Measurements from ENCODE around the gene TGM5.

The TGM5 gene

DNA sequence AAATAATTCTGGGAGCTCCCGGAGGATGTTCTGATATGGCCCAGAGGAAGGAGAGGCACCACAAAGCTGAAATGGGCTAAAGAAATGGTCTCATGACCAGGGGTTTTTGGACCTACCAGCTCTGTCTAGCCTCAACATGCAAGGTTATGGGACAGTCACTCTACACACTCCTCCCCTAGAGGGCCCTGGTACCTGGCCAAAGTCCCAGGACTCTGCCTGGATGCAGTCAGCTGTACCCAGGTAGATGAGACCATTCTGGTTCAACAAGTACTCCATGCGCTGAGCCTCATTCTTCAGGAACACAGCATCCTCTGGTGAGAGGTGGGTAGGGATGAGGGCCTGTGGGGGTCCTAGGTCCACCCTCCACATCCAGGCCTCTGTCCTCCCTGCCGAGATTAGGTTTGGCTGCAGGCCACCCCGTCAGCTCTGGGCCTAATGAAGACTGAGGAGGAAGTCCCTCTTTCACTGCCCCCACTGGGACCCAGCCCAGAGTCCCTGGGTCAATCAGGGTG lies 55.4 kb downstream of the TGM5 start:
- H3K27me3 ChIP-seq (ENCODE audit: insufficient read depth, low read length), result no peaks in the 10 kb centered on the region; the same call in 1 of the 2 replicates

GRCh38 chr15:43210807-43211206 lies 55.9 kb downstream of the TGM5 start:
- Histone ChIP-seq H3K27ac (ENCODE audit: low read length) (no peak overlapping the region), H3K4me3 (ENCODE audit: low read length) (no peak overlapping the region), H3K27me3 (ENCODE audit: insufficient read depth, low read length) (no peaks in the 10 kb centered on the region; the same call in 1 of the 2 replicates), H3K36me3 (ENCODE audit: insufficient read depth, low read depth, low read length) (no peaks in the 10 kb centered on the region), H3K9ac (ENCODE audit: low read depth, low read length) (no peak overlapping the region), H3K9me3 (ENCODE audit: insufficient read depth, low read depth, low read length) (no peaks in the 10 kb centered on the region; the same call in 1 of the 2 replicates), H3K4me1 (ENCODE audit: insufficient read depth, low read length) (no peaks in the 10 kb centered on the region)

More for the DNA sequence above, 55.4 kb downstream of the TGM5 start:
- H3K27ac ChIP-seq (ENCODE audit: low read length), result no peak overlapping the region
- no peaks in the 10 kb centered on the region; the same call in 1 of the 2 replicates for H3K9me3 ChIP-seq (ENCODE audit: insufficient read depth, low read depth, low read length)
- H3K9ac ChIP-seq (ENCODE audit: low read depth, low read length), result no peak overlapping the region
- H3K36me3 ChIP-seq (ENCODE audit: insufficient read depth, low read depth, low read length), result no peaks in the 10 kb centered on the region
- no peaks in the 10 kb centered on the region for H3K4me1 ChIP-seq (ENCODE audit: insufficient read depth, low read length)
- H3K4me3 ChIP-seq (ENCODE audit: low read length), result no peak overlapping the region

GRCh38 chr15:43210172-43210745 lies 56.5 kb downstream of the TGM5 start:
- Histone ChIP-seq H3K36me3 (ENCODE audit: insufficient read depth, low read depth, low read length) (no peaks in the 10 kb centered on the region), H3K4me3 (ENCODE audit: low read length) (no peak overlapping the region), H3K4me1 (ENCODE audit: insufficient read depth, low read length) (no peaks in the 10 kb centered on the region), H3K27me3 (ENCODE audit: insufficient read depth, low read length) (no peaks in the 10 kb centered on the region; the same call in 1 of the 2 replicates), H3K9ac (ENCODE audit: low read depth, low read length) (no peak overlapping the region), H3K27ac (ENCODE audit: low read length) (no peak overlapping the region), H3K9me3 (ENCODE audit: insufficient read depth, low read depth, low read length) (no peaks in the 10 kb centered on the region; the same call in 1 of the 2 replicates)

DNA sequence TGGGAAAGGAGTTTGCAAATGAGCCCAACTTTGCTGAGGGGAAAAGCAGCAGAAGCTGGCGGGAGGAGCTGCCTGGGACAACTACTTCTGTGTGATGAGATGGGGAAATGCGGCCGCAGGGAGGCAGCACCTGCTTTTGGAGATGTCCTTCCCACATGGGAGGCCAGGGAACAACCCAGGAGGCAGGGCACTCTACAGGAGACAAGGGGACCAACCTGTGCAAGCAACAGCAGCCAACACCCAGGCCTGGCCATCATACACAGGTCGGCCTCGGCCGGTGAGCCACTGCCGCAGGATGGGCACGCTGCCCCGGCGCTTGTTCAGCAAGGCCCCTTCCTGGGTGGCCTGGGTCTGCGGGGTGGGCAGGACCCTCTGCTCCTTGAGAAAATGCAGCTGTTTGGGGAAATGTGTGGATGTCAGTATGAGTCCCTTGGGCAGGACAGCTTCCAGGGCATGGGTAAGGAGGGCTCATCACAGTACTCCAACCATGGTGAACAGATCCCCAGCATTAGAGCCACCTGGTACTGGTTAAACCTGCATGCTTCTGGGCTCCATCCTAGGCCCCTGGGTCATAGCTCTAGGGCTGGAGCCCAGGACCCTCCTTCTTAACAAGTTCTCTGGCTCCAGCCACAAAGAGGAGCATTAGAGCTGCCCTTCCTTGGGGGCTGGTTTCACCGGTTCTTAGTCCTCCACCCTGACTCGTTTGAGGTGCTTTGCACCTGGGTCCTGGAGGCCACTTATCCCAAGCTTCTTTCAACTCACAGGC lies 57.5 kb downstream of the TGM5 start:
- no peak overlapping the region for H3K9ac ChIP-seq (ENCODE audit: low read depth, low read length)
- H3K4me3 ChIP-seq (ENCODE audit: low read length), result no peak overlapping the region
- no peaks in the 10 kb centered on the region for H3K4me1 ChIP-seq (ENCODE audit: insufficient read depth, low read length)
- H3K27me3 ChIP-seq (ENCODE audit: insufficient read depth, low read length), result no peaks in the 10 kb centered on the region; the same call in 1 of the 2 replicates
- no peaks in the 10 kb centered on the region for H3K36me3 ChIP-seq (ENCODE audit: insufficient read depth, low read depth, low read length)
- no peaks in the 10 kb centered on the region; the same call in 1 of the 2 replicates for H3K9me3 ChIP-seq (ENCODE audit: insufficient read depth, low read depth, low read length)
- H3K27ac ChIP-seq (ENCODE audit: low read length), result no peak overlapping the region

- Histone ChIP-seq H3K4me1 (ENCODE audit: insufficient read depth, low read length) (no peaks in the 10 kb centered on the region), H3K27me3 (ENCODE audit: insufficient read depth, low read length) (no peaks in the 10 kb centered on the region; the same call in 1 of the 2 replicates), H3K27ac (ENCODE audit: low read length) (no peak overlapping the region), H3K9me3 (ENCODE audit: insufficient read depth, low read depth, low read length) (no peaks in the 10 kb centered on the region; the same call in 1 of the 2 replicates), H3K36me3 (ENCODE audit: insufficient read depth, low read depth, low read length) (no peaks in the 10 kb centered on the region), H3K9ac (ENCODE audit: low read depth, low read length) (no peak overlapping the region), H3K4me3 (ENCODE audit: low read length) (no peak overlapping the region)
Observed at GRCh38 chr15:43208052-43209002, 58.4 kb downstream of the TGM5 start.

- no peak overlapping the region for H3K27ac ChIP-seq (ENCODE audit: low read length)
- H3K27me3 ChIP-seq (ENCODE audit: insufficient read depth, low read length), result no peaks in the 10 kb centered on the region; the same call in 1 of the 2 replicates
- H3K4me3 ChIP-seq (ENCODE audit: low read length), result no peak overlapping the region
- H3K4me1 ChIP-seq (ENCODE audit: insufficient read depth, low read length), result no peaks in the 10 kb centered on the region
- H3K9ac ChIP-seq (ENCODE audit: low read depth, low read length), result no peak overlapping the region
- no peaks in the 10 kb centered on the region for H3K36me3 ChIP-seq (ENCODE audit: insufficient read depth, low read depth, low read length)
- H3K9me3 ChIP-seq (ENCODE audit: insufficient read depth, low read depth, low read length), result no peaks in the 10 kb centered on the region; the same call in 1 of the 2 replicates
Observed at GRCh38 chr15:43207024-43207423, 59.7 kb downstream of the TGM5 start.

- no peak overlapping the region for H3K27ac ChIP-seq (ENCODE audit: low read length)
- H3K36me3 ChIP-seq (ENCODE audit: insufficient read depth, low read depth, low read length), result no peaks in the 10 kb centered on the region
- H3K27me3 ChIP-seq (ENCODE audit: insufficient read depth, low read length), result no peaks in the 10 kb centered on the region; the same call in 1 of the 2 replicates
- no peak overlapping the region for H3K9ac ChIP-seq (ENCODE audit: low read depth, low read length)
- no peaks in the 10 kb centered on the region; the same call in 1 of the 2 replicates for H3K9me3 ChIP-seq (ENCODE audit: insufficient read depth, low read depth, low read length)
- H3K4me3 ChIP-seq (ENCODE audit: low read length), result no peak overlapping the region
- no peaks in the 10 kb centered on the region for H3K4me1 ChIP-seq (ENCODE audit: insufficient read depth, low read length)
Observed at GRCh38 chr15:43206054-43206453, 60.7 kb downstream of the TGM5 start.

GRCh38 chr15:43204016-43204901 lies 62.5 kb downstream of the TGM5 start:
- no peaks in the 10 kb centered on the region for H3K9me3 ChIP-seq (ENCODE audit: insufficient read depth, low read depth, low read length)
- H3K27ac ChIP-seq (ENCODE audit: low read length), result no peak overlapping the region
- H3K4me3 ChIP-seq (ENCODE audit: low read length), result no peak overlapping the region
- H3K36me3 ChIP-seq (ENCODE audit: insufficient read depth, low read depth, low read length), result no peaks in the 10 kb centered on the region
- H3K9ac ChIP-seq (ENCODE audit: low read depth, low read length), result no peak overlapping the region
- no peaks in the 10 kb centered on the region for H3K4me1 ChIP-seq (ENCODE audit: insufficient read depth, low read length)
- H3K27me3 ChIP-seq (ENCODE audit: insufficient read depth, low read length), result no peaks in the 10 kb centered on the region; the same call in 1 of the 2 replicates

DNA sequence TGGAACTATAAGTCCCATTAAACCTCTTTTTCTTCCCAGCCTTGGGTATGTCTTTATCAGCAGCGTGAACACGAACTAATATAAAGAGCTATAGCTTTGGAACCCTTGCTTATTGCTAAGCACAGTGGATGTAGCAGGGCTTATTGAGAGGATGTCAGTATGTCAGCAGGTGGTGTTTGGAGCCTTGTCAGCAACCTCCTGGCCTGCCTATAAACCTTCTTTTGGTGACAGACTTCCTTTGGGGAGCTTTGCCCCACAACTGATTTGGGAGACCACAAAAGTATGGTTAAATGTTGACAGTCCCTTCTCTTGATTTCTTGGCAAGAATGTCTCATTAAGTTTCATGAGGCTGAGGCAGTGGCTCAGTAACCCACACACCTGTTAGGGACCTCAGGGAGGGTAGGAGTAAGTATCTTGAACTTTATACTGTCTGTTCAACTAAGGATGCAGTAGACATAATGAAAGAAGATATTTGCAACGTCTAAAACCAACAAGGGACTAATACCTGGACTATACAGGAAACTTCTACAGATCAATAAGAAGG lies 66.7 kb downstream of the TGM5 start:
- no peaks in the 10 kb centered on the region for H3K9me3 ChIP-seq (ENCODE audit: insufficient read depth, low read depth, low read length)
- H3K9ac ChIP-seq (ENCODE audit: low read depth, low read length), result no peak overlapping the region
- no peak overlapping the region for H3K4me3 ChIP-seq (ENCODE audit: low read length)
- no peak overlapping the region for H3K27ac ChIP-seq (ENCODE audit: low read length)
- no peaks in the 10 kb centered on the region for H3K27me3 ChIP-seq (ENCODE audit: insufficient read depth, low read length)
- no peaks in the 10 kb centered on the region for H3K4me1 ChIP-seq (ENCODE audit: insufficient read depth, low read length)
- peaks cover 17% of the 10 kb centered on the region for H3K36me3 ChIP-seq (ENCODE audit: insufficient read depth, low read depth, low read length)

DNA sequence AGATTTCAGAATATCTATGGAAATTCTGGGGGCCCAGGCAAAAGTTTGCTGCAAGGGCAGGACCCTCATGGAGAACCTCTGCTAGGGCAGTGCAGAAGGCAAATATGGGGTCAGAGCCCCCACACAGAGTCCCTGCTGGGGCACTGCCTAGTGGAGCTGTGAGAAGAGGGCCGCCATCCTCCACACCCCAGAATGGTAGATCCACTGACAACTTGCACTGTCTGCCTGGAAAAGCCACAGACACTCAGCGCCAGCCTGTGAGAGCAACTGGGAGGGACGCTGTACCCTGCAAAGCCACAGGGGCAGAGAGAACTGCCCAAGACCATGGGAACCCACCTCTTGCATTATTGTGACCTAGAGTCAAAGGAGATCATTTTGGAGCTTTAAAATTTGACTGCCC lies 67.7 kb downstream of the TGM5 start:
- peaks cover 27% of the 10 kb centered on the region for H3K36me3 ChIP-seq (ENCODE audit: insufficient read depth, low read depth, low read length)
- no peaks in the 10 kb centered on the region for H3K9me3 ChIP-seq (ENCODE audit: insufficient read depth, low read depth, low read length)
- no peaks in the 10 kb centered on the region for H3K4me1 ChIP-seq (ENCODE audit: insufficient read depth, low read length)
- no peaks in the 10 kb centered on the region for H3K27me3 ChIP-seq (ENCODE audit: insufficient read depth, low read length)
- no peak overlapping the region for H3K9ac ChIP-seq (ENCODE audit: low read depth, low read length)
- H3K4me3 ChIP-seq (ENCODE audit: low read length), result no peak overlapping the region
- H3K27ac ChIP-seq (ENCODE audit: low read length), result no peak overlapping the region

All from iPS-20b (cell line).